ENCODE results near the gene MAP3K2.
A peak's percentile ranks its signal among the peaks of the same experiment; 100 is the strongest.

The MAP3K2 gene

GRCh38 chr2:127386764-127387654 lies 766 bp downstream of the MAP3K2 start:
- DNase-seq (ENCODE audit: low read depth in 2 of 2, low spot score in 1 of 2): peak; percentile 40 to 66

- DNase-seq (ENCODE audit: low read depth in 2 of 2, low spot score in 1 of 2): no peak
These were observed 1.5 kb downstream of the MAP3K2 start for GRCh38 chr2:127386246-127386645.

- no peak for DNase-seq (ENCODE audit: low read depth in 2 of 2, low spot score in 1 of 2)
These were observed 3.2 kb downstream of the MAP3K2 start for GRCh38 chr2:127384529-127384928.

- DNase-seq (ENCODE audit: low read depth in 2 of 2, low spot score in 1 of 2): no peak
These were observed 4.9 kb downstream of the MAP3K2 start for GRCh38 chr2:127382831-127383230.

GRCh38 chr2:127381762-127382161 lies 6.0 kb downstream of the MAP3K2 start:
- no peak for DNase-seq (ENCODE audit: low read depth in 2 of 2, low spot score in 1 of 2)

- no peak for DNase-seq (ENCODE audit: low read depth in 2 of 2, low spot score in 1 of 2)
These were observed 7.9 kb downstream of the MAP3K2 start for GRCh38 chr2:127379712-127380355.

GRCh38 chr2:127378720-127379119 lies 9.1 kb downstream of the MAP3K2 start:
- no peak for DNase-seq (ENCODE audit: low read depth in 2 of 2, low spot score in 1 of 2)

- DNase-seq (ENCODE audit: low read depth in 2 of 2, low spot score in 1 of 2): no peak
These were observed 10.5 kb downstream of the MAP3K2 start for GRCh38 chr2:127377262-127377661.

GRCh38 chr2:127376257-127376656 lies 11.5 kb downstream of the MAP3K2 start:
- no peak for DNase-seq (ENCODE audit: low read depth in 2 of 2, low spot score in 1 of 2)

GRCh38 chr2:127373362-127374083 lies 14.3 kb downstream of the MAP3K2 start:
- DNase-seq (ENCODE audit: low read depth in 2 of 2, low spot score in 1 of 2): no peak

GRCh38 chr2:127371037-127371436 lies 16.7 kb downstream of the MAP3K2 start:
- DNase-seq (ENCODE audit: low read depth in 2 of 2, low spot score in 1 of 2): no peak

GRCh38 chr2:127370010-127370409 lies 17.8 kb downstream of the MAP3K2 start:
- DNase-seq (ENCODE audit: low read depth in 2 of 2, low spot score in 1 of 2): no peak

GRCh38 chr2:127365211-127365643 lies 22.5 kb downstream of the MAP3K2 start:
- DNase-seq (ENCODE audit: low read depth in 2 of 2, low spot score in 1 of 2): no peak

- no peak for DNase-seq (ENCODE audit: low read depth in 2 of 2, low spot score in 1 of 2)
These were observed 24.8 kb downstream of the MAP3K2 start for GRCh38 chr2:127362971-127363370.

- DNase-seq (ENCODE audit: low read depth in 2 of 2, low spot score in 1 of 2): no peak
These were observed 25.6 kb downstream of the MAP3K2 start for GRCh38 chr2:127361929-127362885.

- no peak for DNase-seq (ENCODE audit: low read depth in 2 of 2, low spot score in 1 of 2)
These were observed 27.5 kb downstream of the MAP3K2 start for GRCh38 chr2:127360242-127360641.

GRCh38 chr2:127359520-127359919 lies 28.3 kb downstream of the MAP3K2 start:
- DNase-seq (ENCODE audit: low read depth in 2 of 2, low spot score in 1 of 2): no peak

GRCh38 chr2:127358971-127359370 lies 28.8 kb downstream of the MAP3K2 start:
- DNase-seq (ENCODE audit: low read depth in 2 of 2, low spot score in 1 of 2): no peak

- no peak for DNase-seq (ENCODE audit: low read depth in 2 of 2, low spot score in 1 of 2)
These were observed 29.7 kb downstream of the MAP3K2 start for GRCh38 chr2:127358044-127358443.

- no peak for DNase-seq (ENCODE audit: low read depth in 2 of 2, low spot score in 1 of 2)
These were observed 30.2 kb downstream of the MAP3K2 start for GRCh38 chr2:127357591-127357990.

- no peak for DNase-seq (ENCODE audit: low read depth in 2 of 2, low spot score in 1 of 2)
These were observed 31.2 kb downstream of the MAP3K2 start for GRCh38 chr2:127356531-127356930.
